Activated CD4-positive, alpha-beta T cell treated with anti-CD3 and anti-CD28 coated beads for 36 hours (primary cell): Measurements from ENCODE around the gene ATF7. TPM values are rescaled to one million over a fixed set of nuclear protein-coding genes. Genes with fewer than 3 reads are reported as not detected.

Source experiments
- ATAC-seq: fragments of 200-7000 bp; cut with Tn5 transposase; one replicate; pipeline ENCODE4 v1.10.0; 2021; ENCODE audit warnings: mild to moderate bottlenecking, moderate library complexity
- CTCF ChIA-PET: fragments of 350-600 bp; sonication (Branson Sonifier 250); formaldehyde crosslinking; loops from one replicate; lab custom pipeline; 2021; ENCODE audit warnings: antibody characterized with exemption; lab: Charles Lee
- POLR2A ChIA-PET: fragments of 350-600 bp; sonication (Branson Sonifier 250); formaldehyde crosslinking; loops from one replicate; lab custom pipeline; 2021; ENCODE audit warnings: antibody characterized with exemption, inconsistent platforms; lab: Charles Lee
- DNase-seq: peaks from one replicate; pipeline ENCODE4 v3.0.0-alpha.2; 2020
- H3K27ac Mint-ChIP-seq: one replicate; pipeline ENCODE4 v1.8.0; 2021; ENCODE audit warnings: mixed read lengths
- H3K27me3 Mint-ChIP-seq: one replicate; pipeline ENCODE4 v1.8.0; 2021; ENCODE audit warnings: mixed read lengths
- H3K36me3 Mint-ChIP-seq: one replicate; pipeline ENCODE4 v1.8.0; 2021; ENCODE audit warnings: low read depth, mixed read lengths
- H3K4me1 Mint-ChIP-seq: one replicate; pipeline ENCODE4 v1.8.0; 2021; ENCODE audit warnings: mixed read lengths
- H3K4me3 Mint-ChIP-seq: one replicate; pipeline ENCODE4 v1.8.0; 2021; ENCODE audit warnings: mild to moderate bottlenecking, moderate library complexity, mixed read lengths
- H3K9me3 Mint-ChIP-seq: one replicate; pipeline ENCODE4 v1.8.0; 2021; ENCODE audit warnings: low read depth, mixed read lengths
- intact Hi-C, 2 experiments: fragments of 100-400 bp; cut with DNase I in 1 of 2; cut with micrococcal nuclease in 1 of 2; formaldehyde crosslinking; loops; one replicate each; pipeline versions ENCODE4 v1.14.2 to v1.15.1; 2022 to 2024; cut with DNase I, micrococcal nuclease
- total RNA-seq, 2 experiments: library from RNA; stranded (reverse); gene quantifications; one replicate each; pipeline ENCODE4 v1.2.3, GENCODE V29; 2021

Gene ATF7
- total RNA-seq, 2 experiments from 2014 or later, result 23.0 to 28.1 TPM

- DNase-seq (no peak), ATAC-seq (peak; percentile 70)
- peaks cover 2% of the 10 kb centered on the region for H3K36me3 Mint-ChIP-seq
- H3K9me3 Mint-ChIP-seq, result no peaks in the 10 kb centered on the region
- intact Hi-C loops, result no loop called here
- H3K27me3 Mint-ChIP-seq, result no peaks in the 10 kb centered on the region
- peak overlapping the region; percentile 41 for H3K27ac Mint-ChIP-seq
- ChIA-PET POLR2A (no interaction called here), CTCF (interaction anchor here (1.9 kb wide), 1 partner anchor 45 kb away, joined by 5 read pairs; no protein-coding TSS in a partner anchor)
- peaks cover 51% of the 10 kb centered on the region for H3K4me1 Mint-ChIP-seq
- H3K4me3 Mint-ChIP-seq, result no peak overlapping the region
Observed at GRCh38 chr12:53588123-53588522, 38.1 kb downstream of the ATF7 start.

- H3K27ac Mint-ChIP-seq, result no peak overlapping the region
- ChIA-PET POLR2A (no interaction called here), CTCF (interaction anchor here (1.3 kb wide), 2 partner anchors 43 to 89 kb away, joined by 4 to 7 read pairs; partner anchors contain the start of gene ATP5MC2)
- ATAC-seq (peak; percentile 45), DNase-seq (no peak)
- H3K4me1 Mint-ChIP-seq, result peaks cover 40% of the 10 kb centered on the region
- no peaks in the 10 kb centered on the region for H3K36me3 Mint-ChIP-seq
- no peaks in the 10 kb centered on the region for H3K9me3 Mint-ChIP-seq
- intact Hi-C loops, result no loop called here
- no peaks in the 10 kb centered on the region for H3K27me3 Mint-ChIP-seq
- H3K4me3 Mint-ChIP-seq, result no peak overlapping the region
Observed at GRCh38 chr12:53586745-53587144, 39.4 kb downstream of the ATF7 start.

GRCh38 chr12:53585448-53586125 lies 40.6 kb downstream of the ATF7 start:
- ChIA-PET CTCF (interaction anchor here (1.3 kb wide), 2 partner anchors 42 to 90 kb away, joined by 4 to 7 read pairs; partner anchors contain the start of gene ATP5MC2), POLR2A (no interaction called here)
- no peaks in the 10 kb centered on the region for H3K27me3 Mint-ChIP-seq
- H3K4me3 Mint-ChIP-seq, result no peak overlapping the region
- H3K36me3 Mint-ChIP-seq, result peaks cover 2% of the 10 kb centered on the region
- H3K27ac Mint-ChIP-seq, result no peak overlapping the region
- DNase-seq (no peak), ATAC-seq (no peak)
- intact Hi-C loops, result no loop called here
- no peaks in the 10 kb centered on the region for H3K9me3 Mint-ChIP-seq
- peaks cover 31% of the 10 kb centered on the region for H3K4me1 Mint-ChIP-seq

- CTCF ChIA-PET, result interaction anchor here (1.5 kb wide), 1 partner anchor 96 kb away, joined by 4 read pairs; no protein-coding TSS in a partner anchor
- no peak for DNase-seq
- intact Hi-C loops, result loop anchor here in 1 of 2 experiments (2.0 to 5.0 kb wide), 2 partner anchors 19 to 33 kb away; no protein-coding TSS in a partner anchor
- Mint-ChIP-seq H3K27me3 (no peaks in the 10 kb centered on the region), H3K27ac (no peak overlapping the region), H3K36me3 (peaks cover 20% of the 10 kb centered on the region), H3K4me3 (no peak overlapping the region), H3K4me1 (peaks cover 30% of the 10 kb centered on the region), H3K9me3 (no peaks in the 10 kb centered on the region)
- no peak for ATAC-seq
- POLR2A ChIA-PET, result no interaction called here
Observed at GRCh38 chr12:53579545-53579955, 46.6 kb downstream of the ATF7 start.

- ATAC-seq (no peak), DNase-seq (no peak)
- H3K27me3 Mint-ChIP-seq, result no peaks in the 10 kb centered on the region
- no peak overlapping the region for H3K4me3 Mint-ChIP-seq
- CTCF ChIA-PET, result interaction anchor here (0.9 to 1.5 kb wide), 3 partner anchors 35 to 96 kb away, joined by 3 to 4 read pairs (median 4); no protein-coding TSS in a partner anchor
- H3K27ac Mint-ChIP-seq, result no peak overlapping the region
- H3K9me3 Mint-ChIP-seq, result no peaks in the 10 kb centered on the region
- H3K4me1 Mint-ChIP-seq, result peaks cover 30% of the 10 kb centered on the region
- H3K36me3 Mint-ChIP-seq, result peaks cover 20% of the 10 kb centered on the region
- intact Hi-C loops, result loop anchor here in 1 of 2 experiments (2.0 to 5.0 kb wide), 2 partner anchors 18 to 34 kb away; no protein-coding TSS in a partner anchor
- POLR2A ChIA-PET, result interaction anchor here (0.6 to 0.7 kb wide), 3 partner anchors 11 to 35 kb away, joined by 3 to 6 read pairs (median 5); no protein-coding TSS in a partner anchor
Observed at GRCh38 chr12:53578783-53579182, 47.4 kb downstream of the ATF7 start.

- Mint-ChIP-seq H3K4me3 (no peak overlapping the region), H3K9me3 (no peaks in the 10 kb centered on the region), H3K27me3 (no peaks in the 10 kb centered on the region), H3K36me3 (peaks cover 20% of the 10 kb centered on the region), H3K27ac (peak overlapping the region; percentile 32), H3K4me1 (peaks cover 30% of the 10 kb centered on the region)
- ChIA-PET CTCF (interaction anchor here (1.2 to 1.5 kb wide), 2 partner anchors 34 to 97 kb away, joined by 4 read pairs; no protein-coding TSS in a partner anchor), POLR2A (interaction anchor here (0.6 kb wide), 2 partner anchors 14 to 34 kb away, joined by 3 to 6 read pairs; no protein-coding TSS in a partner anchor)
- intact Hi-C loops, result loop anchor here (1.0 to 5.0 kb wide), 3 partner anchors 17 to 48 kb away; partner anchors contain the start of gene ATF7 (in 1 of the 2)
- DNase-seq, result no peak
- peak; percentile 88 for ATAC-seq
Observed at GRCh38 chr12:53577941-53578352, 48.2 kb downstream of the ATF7 start.

GRCh38 chr12:53575502-53576249 lies 50.5 kb downstream of the ATF7 start:
- ATAC-seq, result peak; percentile 78
- intact Hi-C loops, result loop anchor here (2.0 to 5.0 kb wide), 2 partner anchors 15 to 37 kb away; no protein-coding TSS in a partner anchor
- H3K4me3 Mint-ChIP-seq, result no peak overlapping the region
- peak; percentile 23 for DNase-seq
- H3K27ac Mint-ChIP-seq, result no peak overlapping the region
- H3K36me3 Mint-ChIP-seq, result peaks cover 24% of the 10 kb centered on the region
- peaks cover 45% of the 10 kb centered on the region for H3K4me1 Mint-ChIP-seq
- no peaks in the 10 kb centered on the region for H3K27me3 Mint-ChIP-seq
- no peaks in the 10 kb centered on the region for H3K9me3 Mint-ChIP-seq
- ChIA-PET CTCF (interaction anchor here (1.2 kb wide), 1 partner anchor 48 kb away, joined by 3 read pairs; no protein-coding TSS in a partner anchor), POLR2A (no interaction called here)

GRCh38 chr12:53572134-53572758 lies 53.9 kb downstream of the ATF7 start:
- Mint-ChIP-seq H3K9me3 (no peaks in the 10 kb centered on the region), H3K4me3 (no peak overlapping the region), H3K27ac (no peak overlapping the region), H3K4me1 (peaks cover 49% of the 10 kb centered on the region), H3K36me3 (peaks cover 22% of the 10 kb centered on the region), H3K27me3 (no peaks in the 10 kb centered on the region)
- DNase-seq, result no peak
- CTCF ChIA-PET, result interaction anchor here (0.6 to 1.0 kb wide), 5 partner anchors 12 to 509 kb away, joined by 3 to 5 read pairs (median 4); no protein-coding TSS in a partner anchor
- intact Hi-C loops, result no loop called here
- POLR2A ChIA-PET, result interaction anchor here (0.8 kb wide), 1 partner anchor 11 kb away, joined by 3 read pairs; no protein-coding TSS in a partner anchor
- ATAC-seq, result no peak

- Mint-ChIP-seq H3K4me3 (no peak overlapping the region), H3K36me3 (peaks cover 12% of the 10 kb centered on the region), H3K9me3 (no peaks in the 10 kb centered on the region), H3K27me3 (no peaks in the 10 kb centered on the region), H3K4me1 (peaks cover 41% of the 10 kb centered on the region), H3K27ac (no peak overlapping the region)
- DNase-seq, result no peak
- CTCF ChIA-PET, result interaction anchor here (1.0 kb wide), 1 partner anchor 39 kb away, joined by 4 read pairs; no protein-coding TSS in a partner anchor
- ATAC-seq, result no peak
- intact Hi-C loops, result no loop called here
- POLR2A ChIA-PET, result no interaction called here
Observed at GRCh38 chr12:53571295-53571694, 54.9 kb downstream of the ATF7 start.

GRCh38 chr12:53568809-53569557 lies 57.2 kb downstream of the ATF7 start:
- intact Hi-C loops, result no loop called here
- Mint-ChIP-seq H3K36me3 (peaks cover 5% of the 10 kb centered on the region), H3K27me3 (no peaks in the 10 kb centered on the region), H3K4me1 (peaks cover 48% of the 10 kb centered on the region), H3K4me3 (no peak overlapping the region), H3K9me3 (no peaks in the 10 kb centered on the region), H3K27ac (no peak overlapping the region)
- no peak for ATAC-seq
- ChIA-PET CTCF (interaction anchor here (0.6 to 1.9 kb wide), 4 partner anchors 37 to 109 kb away, joined by 4 to 7 read pairs (median 4); partner anchors contain the start of gene ATP5MC2), POLR2A (interaction anchor here (0.5 kb wide), 1 partner anchor 95 kb away, joined by 4 read pairs; no protein-coding TSS in a partner anchor)
- no peak for DNase-seq
